Measurements from ENCODE around the gene HECTD2.

DNA sequence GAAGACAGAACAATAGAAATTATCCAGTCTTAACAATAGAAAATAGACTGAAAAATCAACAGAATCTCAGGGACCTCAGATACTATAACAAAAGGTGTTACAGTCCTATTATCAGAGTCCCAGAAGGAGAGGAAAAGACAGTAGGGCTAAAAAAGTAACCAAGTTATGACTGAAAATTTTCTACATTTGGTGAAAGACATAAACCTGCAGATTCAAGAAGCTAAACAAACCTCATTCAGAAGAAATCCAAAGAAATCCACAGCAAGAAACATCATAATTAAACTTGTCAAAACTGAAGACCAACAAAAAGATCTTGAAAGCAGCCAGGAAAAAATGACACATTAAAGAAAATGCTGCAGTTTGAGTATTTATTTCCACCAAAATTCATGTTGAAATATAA lies 41.9 kb downstream of the HECTD2 start:
- TF ChIP-seq CTCF (IDR thresholded peaks at IDR 0.05; ENCODE audit: low read depth, low read length) = no peak
- TF ChIP-seq EZH2phosphoT487 (IDR thresholded peaks at IDR 0.05; ENCODE audit: low read depth) = no peak
